Stromal cell of bone marrow (primary cell): ENCODE measurements around the gene CEACAM1.
"Not testable (repeated sequence)": the region's sequence is repeated elsewhere in the genome, so short reads cannot be mapped to it uniquely, and the experiment has no call there.

Source experiments
- DNase-seq: peaks from one replicate; pipeline ENCODE4 v3.0.0-alpha.2; 2012; ENCODE audit warnings: low read depth

CEACAM1 gene

DNA sequence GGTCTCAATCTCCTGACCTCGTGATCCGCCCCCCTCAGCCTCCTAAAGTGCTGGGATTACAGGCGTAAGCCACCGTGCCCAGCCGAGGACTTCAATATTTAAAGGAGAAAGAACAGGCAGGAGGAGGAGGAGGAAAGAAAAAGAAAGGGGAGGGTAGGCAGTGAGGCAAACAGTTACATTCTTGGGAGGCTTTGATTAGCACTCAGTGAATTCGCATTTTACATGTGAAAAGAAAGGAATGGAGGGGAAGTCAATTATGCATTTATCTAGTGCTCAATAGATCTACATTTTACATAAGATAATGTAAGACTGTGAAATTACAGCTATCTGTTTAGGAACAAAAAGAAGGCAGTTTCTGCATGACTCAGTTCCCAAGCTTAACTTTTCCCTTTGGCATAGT lies 54.6 kb downstream of the CEACAM1 start:
- DNase-seq: no peak

DNA sequence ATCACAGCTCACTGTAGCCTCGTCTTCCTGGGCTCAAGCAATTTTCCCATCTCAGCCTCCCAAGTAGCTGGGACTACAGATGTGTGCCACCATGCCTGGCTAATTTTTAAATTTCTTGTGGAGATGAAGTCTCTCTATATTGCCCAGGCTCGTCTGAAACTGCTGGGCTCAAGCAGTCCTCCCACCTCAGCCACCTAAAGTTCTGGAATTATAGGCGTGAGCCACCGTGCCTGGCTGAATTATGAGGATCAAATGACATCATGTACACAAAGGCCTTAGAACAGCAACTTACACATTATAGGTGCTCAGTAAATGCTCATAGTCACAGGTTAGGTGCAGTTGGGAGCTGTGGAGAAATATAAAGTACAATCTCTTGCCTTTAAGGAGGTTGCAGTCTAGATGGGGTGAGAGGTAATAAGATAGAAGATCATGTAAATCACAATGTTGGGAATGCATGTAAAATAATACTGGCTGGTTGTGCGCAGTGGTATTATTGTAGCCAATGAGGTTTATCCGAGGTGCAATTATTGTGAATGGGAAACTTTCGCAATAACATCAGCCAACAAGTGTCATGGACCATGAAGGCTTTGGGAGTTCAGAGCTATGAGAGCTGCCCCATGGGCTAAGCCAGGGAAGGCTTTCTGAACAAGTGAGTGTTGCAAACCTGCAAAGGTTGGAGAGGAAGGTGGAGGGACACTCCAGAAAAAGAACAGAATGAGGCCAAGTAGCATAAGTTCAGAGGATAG lies 55.7 kb downstream of the CEACAM1 start:
- DNase-seq: no peak

DNA sequence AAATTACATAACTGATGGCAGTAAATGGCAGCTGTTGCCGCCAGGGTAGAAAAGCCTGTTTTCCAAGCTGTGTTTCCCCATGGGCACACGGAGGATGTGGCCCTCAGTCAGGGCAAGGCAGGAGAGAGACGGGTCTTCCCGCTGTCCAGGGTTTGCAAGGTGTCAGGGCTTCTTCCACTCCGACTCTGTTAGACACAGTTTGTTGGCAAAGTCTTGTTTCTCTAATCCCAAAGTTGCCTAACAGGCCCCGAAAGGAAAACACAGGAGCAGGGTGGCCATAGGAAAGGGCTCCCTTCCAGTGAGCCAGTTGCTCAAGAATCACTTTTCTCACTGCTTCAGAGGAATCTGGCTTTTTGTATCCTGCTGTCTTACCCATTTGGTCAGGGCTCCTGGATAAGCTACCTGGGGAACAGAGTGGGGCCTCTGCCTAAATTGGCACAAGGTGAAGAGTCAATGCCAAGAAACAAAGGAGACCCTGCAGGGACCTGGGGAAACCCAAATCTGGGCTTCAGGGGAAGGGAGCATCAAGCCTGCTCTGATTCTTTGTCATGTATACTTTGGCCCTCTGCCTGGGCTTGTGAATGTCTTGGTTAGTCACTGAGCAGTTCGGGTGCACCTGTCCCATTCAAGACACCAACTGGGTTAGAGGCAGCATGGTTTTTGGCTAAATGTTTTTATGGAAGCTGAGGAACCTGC lies 56.6 kb downstream of the CEACAM1 start:
- DNase-seq: no peak

DNA sequence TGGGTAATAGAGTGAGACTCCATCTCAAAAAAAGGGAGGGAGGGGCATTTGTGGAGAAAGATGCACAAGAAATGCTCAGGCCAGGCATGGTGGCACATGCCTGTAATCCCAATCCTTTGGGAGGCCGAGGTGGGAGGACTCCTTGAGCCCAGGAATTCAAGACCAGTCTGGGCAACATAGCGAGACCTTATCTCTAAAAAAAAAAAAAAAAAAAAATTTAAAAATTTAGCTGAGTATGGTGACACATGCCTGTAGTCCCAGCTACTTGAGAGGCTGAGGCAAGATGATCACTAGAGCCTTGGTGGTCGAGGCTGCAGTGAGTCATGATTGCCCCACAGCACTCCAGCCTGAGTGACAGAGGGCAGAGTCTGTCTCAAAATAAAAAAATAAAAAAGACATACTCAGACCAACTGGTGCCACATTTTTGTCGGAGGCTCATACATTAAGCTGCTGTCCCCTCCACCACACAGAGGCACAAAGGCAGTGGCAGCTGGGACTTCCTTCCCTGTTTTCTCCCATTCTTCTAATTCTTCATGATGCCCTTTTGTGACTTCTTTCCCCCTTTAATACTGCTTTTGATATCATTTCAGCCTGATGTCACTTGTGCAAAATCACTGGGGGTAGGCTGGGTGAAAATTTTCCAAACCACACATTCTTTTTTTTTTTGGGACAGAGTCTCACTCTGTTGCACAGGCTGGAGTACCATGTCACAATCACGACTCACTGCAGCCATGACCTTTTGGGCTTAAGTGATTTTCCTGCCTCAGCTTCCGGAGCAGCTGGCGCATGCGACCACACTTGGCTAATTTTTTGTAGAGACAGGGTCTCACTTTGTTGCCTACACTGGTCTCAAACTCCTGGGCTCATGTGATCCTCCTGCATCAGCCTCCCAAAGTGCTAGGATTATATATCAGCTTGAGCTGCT lies 58.7 kb downstream of the CEACAM1 start:
- no peak for DNase-seq

DNA sequence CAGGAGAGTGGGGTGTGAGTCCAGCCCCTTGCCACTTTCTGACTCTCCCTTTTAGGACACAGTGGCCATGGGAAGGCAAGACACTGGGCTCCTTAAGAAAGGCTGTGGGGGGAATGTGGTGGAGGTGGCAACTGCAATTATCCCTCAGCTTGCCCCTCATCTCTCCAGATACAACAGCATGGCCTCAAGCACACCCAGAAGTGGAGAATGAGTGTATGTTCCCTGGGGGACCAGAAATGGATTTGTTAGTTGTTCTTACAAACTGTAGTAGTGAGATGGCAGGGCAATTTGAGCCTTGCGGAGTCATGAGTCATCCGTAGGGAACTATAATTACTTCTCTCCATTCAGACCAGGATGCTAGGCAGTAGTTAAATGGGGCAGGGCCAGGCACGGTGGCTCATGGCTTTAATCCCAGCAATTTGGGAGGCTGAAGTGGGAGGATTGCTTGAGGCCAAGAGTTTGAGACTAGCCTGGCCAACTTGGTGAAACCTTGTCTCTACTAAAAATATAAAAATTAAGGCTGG lies 59.9 kb downstream of the CEACAM1 start:
- DNase-seq: peak; percentile 92

DNA sequence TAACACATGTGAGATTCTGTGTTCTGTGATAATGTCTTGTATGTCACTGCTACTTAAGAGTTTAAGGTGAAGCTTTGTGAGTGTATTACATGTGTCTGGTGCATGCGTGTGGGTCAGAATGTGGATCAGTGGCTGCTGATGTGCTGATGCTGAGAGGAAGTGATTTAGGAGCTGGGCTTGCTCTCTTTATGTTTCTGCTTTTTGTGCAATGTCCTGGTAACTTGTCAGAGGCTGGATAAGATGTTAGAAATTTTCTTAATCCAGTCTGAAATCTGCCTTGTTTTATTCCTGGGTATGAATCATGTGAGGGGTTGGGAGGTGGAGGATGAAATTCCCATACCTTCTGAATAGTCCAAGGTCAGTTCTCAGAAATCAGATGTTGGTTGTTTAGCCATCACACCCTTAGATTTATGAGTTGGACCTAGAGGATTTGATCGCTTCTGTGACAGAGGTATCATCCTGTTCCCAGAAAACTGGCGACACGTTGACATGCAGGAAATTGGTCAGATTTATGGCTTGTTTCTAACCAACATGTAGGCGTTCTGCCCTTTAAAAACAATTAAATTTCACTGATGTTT lies 61.0 kb downstream of the CEACAM1 start:
- no peak for DNase-seq

DNA sequence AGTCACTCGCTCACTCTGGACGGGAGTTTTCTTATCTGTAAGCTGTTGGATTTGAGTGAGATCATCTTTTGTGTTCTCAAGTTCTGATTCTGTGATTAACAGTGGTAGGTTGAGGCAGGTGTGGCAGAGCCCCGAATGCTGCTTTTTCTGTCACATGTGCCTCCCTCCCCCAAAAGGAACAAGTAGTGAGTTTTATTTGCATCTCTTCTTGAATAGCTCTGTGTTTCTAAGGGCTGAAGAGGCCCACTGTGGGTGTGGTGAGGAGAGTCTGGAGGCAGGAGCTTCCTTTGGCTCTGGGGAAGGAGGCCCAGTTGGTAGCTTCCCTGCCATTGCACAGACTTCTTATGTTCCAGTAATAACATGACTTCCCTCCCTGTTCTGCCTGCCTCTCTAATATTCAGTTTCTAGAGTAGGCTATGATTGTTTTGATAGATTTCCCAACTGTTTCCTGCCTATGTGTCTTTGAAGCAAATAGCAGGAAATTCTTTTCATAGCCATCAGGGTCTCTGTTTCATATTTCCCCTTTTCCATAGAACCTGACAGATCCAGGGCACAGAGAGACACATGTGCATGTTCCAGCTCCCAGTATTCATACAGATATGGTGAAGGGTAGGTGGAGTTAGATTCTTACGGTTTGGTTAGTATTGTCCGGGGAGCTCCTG lies 61.6 kb downstream of the CEACAM1 start:
- no peak for DNase-seq

DNA sequence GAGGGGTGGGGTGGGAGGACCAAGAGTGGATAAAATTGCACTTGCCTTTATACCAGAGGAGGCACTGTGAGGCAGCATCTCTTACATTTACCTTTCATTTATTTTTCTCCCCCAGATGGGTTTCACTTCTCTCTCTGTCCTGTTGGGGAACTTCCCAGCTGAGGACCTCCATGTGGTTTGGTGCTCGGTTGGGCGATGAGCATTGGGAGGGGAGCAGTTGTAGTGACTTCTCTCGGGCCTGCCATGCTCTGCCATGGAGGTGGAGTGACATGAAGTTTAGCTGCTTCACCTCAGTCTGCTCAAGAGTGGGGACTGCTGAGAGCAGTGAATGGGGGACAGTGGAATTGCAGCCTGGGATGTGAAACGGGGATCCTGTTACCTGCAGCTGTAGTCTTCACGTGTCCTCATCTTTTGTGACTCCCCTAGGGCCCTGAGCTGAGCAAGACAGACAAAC lies 62.4 kb downstream of the CEACAM1 start:
- DNase-seq: no peak

DNA sequence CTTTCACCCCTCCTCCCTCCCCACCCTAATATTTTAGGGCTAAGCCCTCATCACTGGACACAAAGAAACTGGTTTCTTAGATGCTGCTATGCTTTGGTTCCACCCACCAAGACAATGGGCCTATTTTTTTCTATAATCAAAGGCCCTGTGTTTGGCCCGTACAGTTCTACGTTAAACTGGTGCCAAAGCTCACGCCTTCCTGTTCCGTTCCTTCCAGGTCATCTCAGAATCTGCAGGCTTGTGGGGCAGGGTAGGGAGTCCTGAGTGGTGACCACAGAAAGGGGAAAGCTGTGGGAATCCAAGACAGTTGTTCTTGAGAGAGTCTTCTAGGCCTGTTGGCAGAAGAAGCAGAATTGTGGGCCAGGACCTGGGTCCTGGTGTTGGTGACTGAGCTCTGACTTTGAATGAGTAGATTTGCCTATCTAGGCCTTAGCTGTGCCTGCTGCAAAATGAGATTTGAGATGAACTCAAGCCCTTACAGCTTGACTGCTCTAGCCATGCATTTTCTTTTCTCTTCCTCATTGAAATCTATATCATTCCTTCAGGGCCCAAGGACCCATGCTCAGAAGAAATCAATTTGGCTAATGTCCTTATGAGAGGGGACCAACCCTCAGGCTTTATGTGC lies 66.5 kb downstream of the CEACAM1 start:
- no peak for DNase-seq

DNA sequence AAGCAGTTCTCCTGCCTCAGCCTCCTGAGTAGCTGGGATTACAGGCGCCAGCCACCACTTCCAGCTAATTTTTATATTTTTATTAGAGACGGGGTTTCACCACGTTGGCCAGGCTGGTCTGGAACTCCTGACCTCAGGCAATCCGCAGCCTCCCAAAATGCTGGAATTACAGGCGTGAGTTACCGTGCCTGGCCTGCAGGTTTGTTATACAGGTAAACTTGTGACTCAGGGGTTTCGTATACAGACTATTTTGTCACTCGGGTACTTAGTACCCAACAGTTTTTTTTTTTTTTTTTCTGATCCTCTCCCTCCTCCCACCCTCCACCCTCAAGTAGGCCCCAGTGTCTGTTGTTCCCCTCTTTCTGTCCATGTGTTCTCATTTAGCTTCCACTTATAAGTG lies 67.0 kb downstream of the CEACAM1 start:
- not testable (repeated sequence) for DNase-seq

DNA sequence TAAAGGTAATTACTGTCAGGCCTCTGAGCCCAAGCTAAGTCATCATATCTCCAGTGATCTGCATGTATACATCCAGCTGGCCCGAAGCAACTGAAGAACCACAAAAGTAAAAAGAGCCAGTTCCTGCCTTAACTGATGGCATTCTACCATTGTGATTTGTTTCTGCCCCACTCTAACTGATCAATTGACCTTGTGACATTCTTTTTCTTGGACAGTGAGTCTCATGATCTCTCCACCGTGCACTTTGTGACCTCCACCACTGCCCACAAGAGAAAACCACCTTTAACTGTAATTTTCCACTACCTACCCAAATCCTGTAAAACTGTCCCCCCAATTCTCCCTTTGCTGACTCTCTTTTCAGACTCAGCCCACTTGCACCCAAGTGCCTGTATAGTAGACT lies 68.4 kb downstream of the CEACAM1 start:
- DNase-seq: no peak
